GM18867 (cell line): ENCODE measurements around the gene STARD6.
"Not testable (repeated sequence)": the region's sequence is repeated elsewhere in the genome, so short reads cannot be mapped to it uniquely, and the experiment has no call there.

ENCODE experiments used
- ATAC-seq: cut with Tn5 transposase; IDR thresholded peaks from one replicate; pipeline ENCODE4 v1.9.1; 2021; ENCODE audit warnings: mild to moderate bottlenecking, moderate library complexity; ENCODE audit not compliant: unreplicated experiment

The STARD6 gene, protein sequence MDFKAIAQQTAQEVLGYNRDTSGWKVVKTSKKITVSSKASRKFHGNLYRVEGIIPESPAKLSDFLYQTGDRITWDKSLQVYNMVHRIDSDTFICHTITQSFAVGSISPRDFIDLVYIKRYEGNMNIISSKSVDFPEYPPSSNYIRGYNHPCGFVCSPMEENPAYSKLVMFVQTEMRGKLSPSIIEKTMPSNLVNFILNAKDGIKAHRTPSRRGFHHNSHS

GRCh38 chr18:54357660-54358494, at the start of gene STARD6, which contains the start of gene C18orf54:
STARD6 (minus strand) TSS chr18:54357858; CDS start chr18:54354573, 3,285 bp downstream.
C18orf54 (plus strand) TSS chr18:54357906; CDS start chr18:54360573, 2,667 bp downstream.
- peak; percentile 92 for ATAC-seq

DNA sequence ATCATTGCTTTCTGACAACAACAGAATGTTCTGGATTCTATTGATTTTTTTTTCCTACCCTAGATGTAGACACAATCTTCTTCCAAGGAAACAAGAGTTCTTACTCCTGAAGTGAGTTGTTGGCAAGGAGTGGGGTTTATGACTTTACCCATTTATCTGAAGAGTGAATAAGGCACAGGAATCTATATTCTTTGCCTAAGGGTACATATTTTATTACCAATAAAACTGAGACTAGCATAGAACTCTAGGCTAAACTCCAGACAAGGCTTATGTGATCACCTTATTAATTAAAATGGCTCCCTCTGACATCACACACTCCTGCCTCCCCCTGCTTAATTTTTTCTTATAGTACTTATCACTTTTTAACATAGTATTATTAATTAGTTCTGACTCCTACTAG, 47.6 kb upstream of the STARD6 start:
- no peak for ATAC-seq

GRCh38 chr18:54396760-54397159, 39.1 kb upstream of the STARD6 start:
- no peak for ATAC-seq

GRCh38 chr18:54393648-54394294, 36.1 kb upstream of the STARD6 start:
- ATAC-seq = no peak

- ATAC-seq = peak; percentile 62
Measured at GRCh38 chr18:54392543-54393023, 34.9 kb upstream of the STARD6 start.

DNA sequence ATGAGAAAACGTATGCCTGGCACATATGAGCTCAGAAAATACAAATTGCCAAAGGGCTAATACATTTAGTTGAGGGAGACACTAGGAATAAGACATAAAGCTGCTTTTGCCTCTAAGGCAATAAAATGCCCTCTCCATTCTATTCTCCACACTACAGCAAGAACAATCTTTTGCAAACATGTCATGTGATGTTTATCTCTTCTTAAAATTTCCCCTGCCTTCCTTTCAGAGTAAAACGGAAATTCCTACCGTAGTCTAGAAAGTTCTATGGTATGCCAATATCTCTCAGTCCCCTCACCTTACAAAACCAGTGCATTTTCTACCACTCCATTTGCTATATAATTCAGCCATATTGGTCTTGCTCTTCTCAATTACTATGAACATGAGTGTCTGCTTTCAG, 33.2 kb upstream of the STARD6 start:
- ATAC-seq = no peak

DNA sequence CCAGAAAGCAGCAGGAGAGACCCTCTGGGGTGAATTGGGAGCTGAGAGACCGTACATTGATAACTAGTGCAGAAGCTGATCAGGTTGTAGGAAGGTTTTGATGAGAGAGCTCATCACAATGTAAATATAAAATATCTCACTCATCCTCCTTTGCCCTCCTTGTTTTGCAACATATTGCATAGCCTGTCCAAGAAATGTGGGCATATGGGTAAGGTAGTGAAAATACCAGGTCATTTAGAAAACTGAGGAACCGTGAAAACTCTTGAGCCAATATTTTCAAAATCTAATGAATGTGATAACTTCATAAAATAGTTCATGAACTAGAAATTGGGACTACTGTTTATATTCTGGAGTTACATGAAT, 31.5 kb upstream of the STARD6 start:
- no peak for ATAC-seq

DNA sequence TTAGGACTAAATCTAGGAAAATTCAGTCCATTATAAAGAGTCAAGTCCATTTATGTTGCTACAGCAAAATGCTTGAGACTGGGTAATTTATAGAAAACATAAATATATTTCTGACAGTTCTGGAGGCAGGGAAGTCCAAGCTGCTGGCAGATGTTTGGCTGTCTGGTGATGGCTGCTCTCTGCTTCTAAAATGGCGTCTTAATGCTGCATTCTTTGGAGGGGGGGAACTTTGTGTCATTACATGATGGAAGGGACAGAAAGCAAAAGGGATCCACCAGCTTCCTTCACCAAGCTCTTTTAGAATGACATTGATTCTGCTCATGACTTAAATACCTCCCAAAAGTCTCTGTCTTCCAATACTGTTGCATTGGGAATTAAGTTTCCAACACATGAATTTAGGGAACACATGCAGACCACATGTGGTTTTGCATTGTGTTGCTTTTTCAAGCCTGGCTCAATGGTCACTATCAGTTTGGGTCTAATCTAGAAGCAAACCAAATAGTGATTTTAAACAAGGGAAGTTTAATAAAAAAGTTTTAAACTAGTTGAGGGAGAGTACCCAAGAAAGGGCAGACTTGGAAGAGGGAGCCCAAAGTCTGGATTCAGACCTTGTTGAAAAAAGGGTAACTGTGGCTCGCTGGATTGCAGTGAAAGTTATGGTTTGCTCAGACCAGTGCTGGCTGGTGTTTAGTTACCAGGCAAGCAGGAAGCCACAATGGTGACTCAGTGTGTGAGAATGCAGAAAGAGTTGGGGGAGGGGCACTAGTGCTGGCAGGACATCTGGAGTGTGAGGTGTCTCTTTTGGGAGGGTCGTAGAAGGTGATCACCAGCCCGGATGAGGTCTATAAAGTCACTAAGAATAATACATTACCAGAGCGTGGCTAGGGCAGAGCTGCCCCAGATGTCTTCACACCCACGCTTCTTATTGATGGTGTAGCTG, 30.8 kb upstream of the STARD6 start:
- ATAC-seq = peak; percentile 92

- ATAC-seq = no peak
Measured at GRCh38 chr18:54387631-54388030, 30.0 kb upstream of the STARD6 start.

- ATAC-seq = not testable (repeated sequence)
Measured at GRCh38 chr18:54386800-54387495, 29.3 kb upstream of the STARD6 start.

DNA sequence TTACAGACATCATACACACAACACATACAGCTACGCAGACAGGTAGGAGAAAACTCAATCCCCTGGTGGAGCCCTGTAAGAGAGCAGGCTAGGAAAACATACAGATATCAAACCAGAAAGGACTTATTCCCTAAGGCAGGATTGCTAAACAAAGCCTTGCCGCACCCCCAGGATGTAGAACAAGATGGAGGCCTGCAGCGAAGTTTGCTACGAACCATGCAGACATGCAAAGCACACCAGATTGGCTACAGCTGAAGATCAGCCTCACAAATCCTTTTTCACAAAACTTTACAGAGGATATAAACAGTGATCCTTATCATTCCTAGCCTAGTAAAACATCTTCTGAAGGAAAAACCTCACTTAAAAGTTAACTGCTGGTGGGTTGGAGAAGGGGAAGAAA, 28.4 kb upstream of the STARD6 start:
- ATAC-seq = no peak

DNA sequence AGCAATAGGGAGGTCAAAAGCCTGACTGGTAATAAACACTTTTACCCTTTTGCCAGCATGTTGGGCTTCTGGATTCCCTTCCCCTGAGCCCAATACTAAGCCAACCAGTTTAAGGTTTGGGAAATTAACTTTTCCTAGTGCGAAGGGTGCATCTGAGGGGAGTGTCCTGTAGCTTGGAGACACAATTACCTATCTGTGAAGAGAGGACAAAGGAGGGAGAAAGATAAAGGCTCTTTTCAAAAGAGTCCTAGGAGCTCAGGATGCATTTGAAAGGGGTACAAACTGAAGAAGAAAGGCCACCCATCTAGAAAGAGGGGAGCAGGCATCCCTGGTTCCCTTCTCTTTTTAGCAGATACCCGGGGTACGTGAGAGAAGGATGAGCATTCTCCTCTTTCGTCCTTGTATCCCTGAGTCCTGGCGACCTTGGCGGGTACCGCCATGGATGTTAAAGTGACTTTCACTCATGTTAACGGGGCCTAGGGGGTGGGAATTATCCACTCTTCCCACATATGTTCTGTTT, 25.1 kb upstream of the STARD6 start:
- no peak for ATAC-seq

DNA sequence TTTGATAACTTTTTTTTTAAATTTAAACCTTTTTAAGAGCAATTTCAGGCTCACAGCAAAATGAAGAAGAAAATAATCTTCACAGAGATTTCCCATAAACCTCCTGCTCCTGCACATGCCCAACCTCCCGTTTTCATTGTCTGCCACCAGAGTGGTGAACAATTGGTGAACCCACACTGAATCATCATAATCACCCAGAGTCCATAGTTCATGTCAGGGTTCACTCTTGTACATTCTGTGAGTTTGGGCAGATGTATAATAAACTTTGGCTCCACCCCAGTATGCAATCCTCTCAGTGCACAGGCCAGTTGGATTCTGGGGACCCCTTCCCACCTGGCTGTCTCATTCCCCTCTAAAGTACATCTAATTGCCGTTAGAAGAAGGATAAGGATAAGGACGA, 24.4 kb upstream of the STARD6 start:
- no peak for ATAC-seq

GRCh38 chr18:54381640-54382039, 24.0 kb upstream of the STARD6 start:
- no peak for ATAC-seq

DNA sequence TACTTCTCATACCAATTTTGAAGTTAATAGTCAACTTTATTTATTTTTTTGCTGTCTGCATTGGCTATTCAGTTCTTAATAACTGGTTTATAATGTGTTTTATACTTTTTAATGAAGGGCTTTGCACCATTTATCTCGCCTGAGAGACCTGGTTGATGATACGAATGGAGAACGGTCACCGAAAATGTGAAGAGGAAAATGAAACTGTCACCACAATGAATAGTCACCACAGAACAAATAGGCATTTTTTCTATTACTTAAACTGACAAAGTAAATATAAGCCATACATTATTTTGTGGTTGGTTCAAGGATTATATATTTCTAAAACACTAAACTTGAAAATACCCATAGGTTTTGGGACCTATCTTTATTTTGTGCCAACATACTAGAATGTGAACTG, 20.4 kb upstream of the STARD6 start:
- no peak for ATAC-seq

- ATAC-seq = no peak
Measured at GRCh38 chr18:54360406-54360805, 2.7 kb upstream of the STARD6 start.

- ATAC-seq = no peak
Measured at GRCh38 chr18:54359233-54359632, 1.6 kb upstream of the STARD6 start.

DNA sequence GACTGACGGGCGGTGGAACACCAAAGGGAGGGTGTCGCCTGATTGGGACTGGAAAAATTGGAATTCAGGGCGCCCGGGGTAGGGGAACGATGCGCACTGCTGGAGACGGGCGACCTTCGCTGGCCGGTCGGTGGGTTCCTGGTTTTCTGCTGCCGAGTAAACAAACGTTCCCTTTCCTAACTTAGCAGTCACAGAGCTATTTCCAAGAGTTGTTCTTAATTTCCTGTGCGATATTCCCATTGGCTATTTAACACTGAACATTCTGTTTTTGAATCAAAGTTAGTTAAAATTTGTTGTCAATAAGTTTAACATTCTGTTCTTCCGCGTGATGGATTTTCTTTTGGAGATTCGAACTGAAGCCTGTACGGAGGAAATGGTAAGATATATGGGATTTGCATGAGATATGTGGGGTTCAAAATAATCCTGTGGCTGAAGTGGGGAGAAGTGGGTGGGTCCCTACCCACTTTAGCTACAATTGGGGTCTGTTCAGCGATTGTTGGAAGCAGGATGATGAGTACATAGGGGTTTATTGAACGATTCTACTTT, 910 bp upstream of the STARD6 start:
- ATAC-seq = peak; percentile 5

DNA sequence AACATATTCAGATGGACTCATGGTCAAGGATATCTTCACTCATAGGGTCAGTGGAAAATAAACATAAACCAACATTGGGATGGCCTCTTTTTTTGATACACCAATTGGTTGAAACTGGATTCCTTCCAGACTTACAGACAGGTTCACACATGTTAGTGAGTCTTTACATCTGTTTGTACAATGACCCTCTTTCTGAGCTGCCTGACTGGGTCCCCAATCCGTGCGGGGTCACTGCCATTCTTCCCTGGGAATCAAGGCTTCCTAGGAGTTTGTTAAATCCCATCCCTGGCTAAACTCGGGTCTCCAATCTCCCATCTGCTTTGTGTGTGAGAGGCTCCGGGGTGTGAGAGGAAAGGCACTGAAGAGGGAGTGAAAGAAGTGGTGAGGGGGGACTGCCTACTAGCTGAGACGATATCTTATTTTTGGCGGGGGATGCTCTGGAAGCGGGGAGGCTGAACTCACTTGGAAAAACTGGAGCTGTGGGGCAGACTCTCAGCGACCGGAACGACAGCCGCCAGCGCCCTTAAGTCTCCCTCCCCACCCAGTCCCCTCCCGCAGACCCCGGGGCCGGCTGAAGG, 487 bp downstream of the STARD6 start:
- ATAC-seq = peak; percentile 49
